Endometrium (tissue), 2 donors: ENCODE data around the gene AOC1.
"Not testable (repeated sequence)": the region's sequence is repeated elsewhere in the genome, so short reads cannot be mapped to it uniquely, and the experiment has no call there.

Experiments used
- FAIRE-seq: peaks from 2 replicates; lab custom pipeline; 2012; peaks lifted over from hg19 to GRCh38; lab: Jason Lieb, UNC
- donor health status: control.
- donor health status: control.

The AOC1 gene

GRCh38 chr7:150852371-150852905, at the start of gene AOC1:
Gene AOC1, plus strand, starts transcription at chr7:150852517. Its CDS starts 3,954 bp downstream, at chr7:150856471.
- FAIRE-seq = no peak

- FAIRE-seq = no peak
Observed at GRCh38 chr7:150803161-150803860, 49.0 kb upstream of the AOC1 start.

GRCh38 chr7:150804802-150805201, 47.5 kb upstream of the AOC1 start:
- FAIRE-seq = no peak

DNA sequence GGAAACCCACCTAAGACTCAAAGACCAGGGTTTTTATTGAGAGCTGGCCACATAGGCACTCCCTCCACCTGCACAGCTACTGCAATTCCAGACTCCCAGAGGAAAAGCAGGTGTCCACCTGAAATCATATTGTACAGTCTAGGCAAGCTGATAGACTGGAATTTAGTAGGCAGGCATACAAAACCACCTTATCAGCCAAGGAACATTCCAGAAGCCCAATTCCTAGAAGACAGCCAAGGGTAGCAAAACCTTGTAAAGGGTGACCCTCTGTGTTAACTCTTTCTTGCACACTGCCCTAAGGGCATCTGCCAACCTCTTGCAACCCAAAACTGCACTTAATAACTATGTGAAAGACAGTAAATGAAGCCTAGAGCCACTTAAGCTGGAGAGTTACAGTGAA, 46.5 kb upstream of the AOC1 start:
- FAIRE-seq = no peak

DNA sequence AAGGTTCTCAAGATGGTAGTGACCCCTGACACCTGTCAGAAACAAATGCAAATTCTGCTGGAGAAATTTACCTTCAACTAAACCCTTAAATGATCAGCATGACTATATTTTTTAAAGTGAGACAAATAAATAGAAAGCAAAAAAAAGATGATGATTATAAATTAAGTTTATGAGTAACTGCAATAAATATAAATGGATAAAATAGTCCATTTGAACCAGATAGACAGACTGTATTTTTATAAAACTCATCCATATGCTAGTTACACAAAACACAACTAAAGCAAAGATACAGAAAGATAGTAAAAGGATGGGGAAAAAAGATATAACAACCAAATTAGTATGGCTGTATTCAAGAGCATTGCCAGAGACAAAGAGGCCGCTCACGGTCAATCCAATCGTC, 45.9 kb upstream of the AOC1 start:
- FAIRE-seq = no peak

DNA sequence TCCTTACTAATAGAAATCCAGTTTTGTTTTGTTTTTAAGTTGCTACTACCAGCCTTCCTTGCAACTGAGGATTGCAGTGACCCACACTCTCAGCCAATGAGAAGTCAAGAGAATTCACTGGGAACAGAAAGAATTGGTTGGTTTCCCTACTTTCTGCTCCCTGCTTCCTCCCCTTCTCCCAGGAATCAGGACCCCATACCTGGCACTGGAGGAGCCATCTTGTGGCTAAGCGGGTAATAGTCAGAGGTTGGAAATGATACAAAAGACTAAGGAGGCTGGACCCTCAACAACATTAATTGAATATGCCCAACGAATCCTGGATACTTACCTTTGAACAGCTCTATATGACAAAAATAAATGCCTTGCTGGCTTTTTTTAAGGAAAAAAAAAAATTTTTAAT, 45.5 kb upstream of the AOC1 start:
- no peak for FAIRE-seq

GRCh38 chr7:150807616-150808438, 44.5 kb upstream of the AOC1 start:
- FAIRE-seq = not testable (repeated sequence)

GRCh38 chr7:150814328-150815001, 37.9 kb upstream of the AOC1 start:
- FAIRE-seq = no peak

- FAIRE-seq = no peak
Observed at GRCh38 chr7:150818971-150819370, 33.3 kb upstream of the AOC1 start.

- FAIRE-seq = no peak
Observed at GRCh38 chr7:150820148-150820547, 32.2 kb upstream of the AOC1 start.

GRCh38 chr7:150820578-150821198, 31.6 kb upstream of the AOC1 start:
- FAIRE-seq = no peak

- FAIRE-seq = no peak
Observed at GRCh38 chr7:150823043-150823442, 29.3 kb upstream of the AOC1 start.

GRCh38 chr7:150823484-150824126, 28.7 kb upstream of the AOC1 start:
- FAIRE-seq = no peak

GRCh38 chr7:150824379-150825177, 27.7 kb upstream of the AOC1 start:
- FAIRE-seq = no peak

DNA sequence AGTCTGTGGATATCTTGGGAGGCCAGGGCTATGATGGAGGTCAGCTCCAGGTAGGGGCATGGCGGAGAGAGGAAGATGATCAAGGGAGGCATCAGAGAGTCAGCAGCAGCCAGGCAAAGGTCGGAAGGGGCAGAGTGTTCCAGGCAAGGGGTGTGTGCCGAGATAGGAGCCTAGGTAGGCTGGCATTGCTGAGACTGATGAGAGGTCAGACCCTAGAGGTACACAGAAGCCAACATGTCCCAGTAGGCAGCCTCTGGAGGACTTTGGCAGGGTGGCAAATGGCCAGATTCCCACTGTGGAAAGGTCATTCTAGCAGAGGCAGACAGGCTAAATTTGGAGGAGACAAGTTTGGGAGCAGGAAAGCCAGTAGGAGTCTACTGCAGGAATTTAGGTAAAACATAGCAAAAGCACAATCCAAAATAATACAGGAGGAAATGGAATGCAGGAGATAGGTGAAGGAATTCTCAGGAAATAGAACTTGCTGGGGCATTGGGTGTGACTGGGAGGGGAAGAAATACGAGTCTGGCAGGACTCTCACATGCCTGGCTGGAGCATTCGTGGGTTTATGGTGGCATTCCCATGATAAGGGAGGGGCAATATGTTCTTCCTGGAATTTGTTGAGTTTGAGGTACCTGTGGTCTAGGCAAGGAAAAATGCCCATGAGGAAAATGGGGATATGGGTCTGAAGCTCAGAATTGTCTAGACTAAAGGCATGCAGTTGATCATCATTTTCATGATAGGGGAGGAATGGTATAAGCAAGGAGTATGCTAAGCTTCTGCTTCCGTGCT, 26.1 kb upstream of the AOC1 start:
- no peak for FAIRE-seq

GRCh38 chr7:150828384-150828783, 23.9 kb upstream of the AOC1 start:
- no peak for FAIRE-seq

GRCh38 chr7:150829426-150829825, 22.9 kb upstream of the AOC1 start:
- FAIRE-seq = no peak

- no peak for FAIRE-seq
Observed at GRCh38 chr7:150830937-150831336, 21.4 kb upstream of the AOC1 start.

DNA sequence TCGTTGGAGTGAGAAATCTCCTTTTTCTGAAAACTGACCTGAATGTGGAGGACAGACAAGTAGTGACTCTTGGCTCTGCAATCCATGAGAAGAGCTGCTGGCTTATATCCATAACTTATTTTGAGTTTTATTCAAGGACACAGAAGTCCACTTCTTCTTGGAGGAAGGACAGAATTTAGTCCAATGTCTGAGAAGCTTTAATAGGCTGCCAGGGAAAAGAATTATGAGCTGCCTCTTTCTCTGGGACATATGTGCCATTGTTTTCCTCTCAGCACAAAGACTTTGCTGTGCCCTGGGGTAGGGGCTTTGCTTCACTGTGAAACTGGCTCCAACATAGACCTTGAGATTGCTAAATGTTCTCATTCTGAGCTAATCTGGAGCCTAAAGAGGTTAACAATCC, 20.5 kb upstream of the AOC1 start:
- no peak for FAIRE-seq

- no peak for FAIRE-seq
Observed at GRCh38 chr7:150835019-150835418, 17.3 kb upstream of the AOC1 start.
